A673 (cell line): ENCODE data around the gene PLCL1. TPM values are rescaled to one million over a fixed set of nuclear protein-coding genes. Genes with fewer than 3 reads are reported as not detected.

Experiments used
- BruUV-seq: library from RNA; stranded (reverse); fragments of 400-500 nt; replicated peaks from 2 replicates; lab custom pipeline; 2021; lab: Mats Ljungman, UMichigan
- CTCF ChIA-PET: fragments of 300-600 bp; sonication (Branson Sonifier 250); formaldehyde crosslinking; loops from one replicate; lab custom pipeline; 2022; ENCODE audit warnings: antibody characterized with exemption; lab: Charles Lee
- POLR2A ChIA-PET: fragments of 300-600 bp; sonication (Branson Sonifier 250); formaldehyde crosslinking; loops from one replicate; lab custom pipeline; 2022; ENCODE audit warnings: antibody characterized with exemption; ENCODE audit not compliant: low non-redundant PET; lab: Charles Lee
- DNase-seq: peaks from one replicate; pipeline ENCODE4 v3.0.0-alpha.2; 2015; ENCODE audit warnings: low spot score
- H3K27ac ChIP-seq: fragments of 200-600 bp; sonication (generic); 2 replicates; pipeline ENCODE4 v1.5.1; 2016; ENCODE audit warnings: mixed run types, low read depth, mild to moderate bottlenecking, mixed read lengths, antibody characterized with exemption, low read length; ENCODE audit not compliant: poor library complexity, severe bottlenecking
- H3K27me3 ChIP-seq: fragments of 200-600 bp; sonication (generic); replicated peaks from 2 replicates; pipeline ENCODE4 v1.6.1; 2017; ENCODE audit warnings: mixed run types, low read depth, mild to moderate bottlenecking, mixed read lengths, antibody characterized with exemption, low read length; ENCODE audit not compliant: insufficient read depth, poor library complexity
- H3K36me3 ChIP-seq: fragments of 200-600 bp; sonication (generic); 2 replicates; pipeline ENCODE4 v1.6.1; 2016; ENCODE audit warnings: mixed run types, mild to moderate bottlenecking, mixed read lengths, antibody characterized with exemption, low read length; ENCODE audit not compliant: insufficient read depth, poor library complexity, severe bottlenecking
- H3K4me1 ChIP-seq: fragments of 200-600 bp; sonication (generic); 2 replicates; pipeline ENCODE4 v1.6.1; 2017; ENCODE audit warnings: mixed run types, mild to moderate bottlenecking, mixed read lengths, antibody characterized with exemption, low read length; ENCODE audit not compliant: insufficient read depth, poor library complexity, severe bottlenecking
- H3K4me3 ChIP-seq: fragments of 200-600 bp; sonication (generic); 2 replicates; pipeline ENCODE4 v1.5.1; 2016; ENCODE audit warnings: low read depth, mixed run types, mild to moderate bottlenecking, mixed read lengths, low read length; ENCODE audit not compliant: poor library complexity, severe bottlenecking
- H3K9me3 ChIP-seq: fragments of 200-600 bp; sonication (generic); 2 replicates; pipeline ENCODE4 v1.6.1; 2016; ENCODE audit warnings: mixed run types, low read depth, mild to moderate bottlenecking, mixed read lengths, antibody characterized with exemption, low read length; ENCODE audit not compliant: poor library complexity, severe bottlenecking
- CTCF ChIP-seq: fragments of 300-800, 200-600 bp; sonication (generic); conservative IDR thresholded peaks from 2 replicates; pipeline ENCODE4 v1.5.1; 2017; ENCODE audit warnings: low read depth, mild to moderate bottlenecking, antibody characterized with exemption, low read length, moderate library complexity, mixed read lengths
- EZH2 ChIP-seq: fragments of 200-600 bp; sonication (generic); IDR thresholded peaks from 2 replicates; pipeline ENCODE4 v1.6.1; 2017; ENCODE audit warnings: borderline replicate concordance, low read depth, mild to moderate bottlenecking, mixed read lengths, antibody characterized with exemption, low read length; ENCODE audit not compliant: poor library complexity, severe bottlenecking
- intact Hi-C: fragments of 100-400 bp; cut with micrococcal nuclease; formaldehyde crosslinking; loops from one replicate; pipeline ENCODE4 v1.10.0; 2022; ENCODE audit not compliant: unreplicated experiment
- total RNA-seq: library from RNA; stranded (reverse); gene quantifications from 2 replicates; pipeline ENCODE4 v1.2.3, GENCODE V29; 2021

PLCL1 gene
- total RNA-seq, 1 experiment from 2014 or later = not detected

- intact Hi-C loops = no loop called here
- no peak overlapping the region for H3K27ac ChIP-seq
- TF ChIP-seq EZH2 (no peak), CTCF (no peak)
- no peaks in the 10 kb centered on the region for H3K9me3 ChIP-seq
- H3K4me1 ChIP-seq = no peaks in the 10 kb centered on the region
- POLR2A ChIA-PET = no interaction called here
- CTCF ChIA-PET = no interaction called here
- no TSS peak for BruUV-seq
- no peaks in the 10 kb centered on the region for H3K36me3 ChIP-seq
- H3K4me3 ChIP-seq = no peak overlapping the region
- no peaks in the 10 kb centered on the region for H3K27me3 ChIP-seq
- DNase-seq = no peak
Observed at GRCh38 chr2:197908156-197908555, 103.8 kb downstream of the PLCL1 start.

GRCh38 chr2:197908990-197909776 is 104.8 kb downstream of the PLCL1 start:
- TF ChIP-seq CTCF (no peak), EZH2 (no peak)

GRCh38 chr2:197911667-197912066 is 107.3 kb downstream of the PLCL1 start:
- TF ChIP-seq CTCF (no peak), EZH2 (no peak)
- no peak overlapping the region for H3K27ac ChIP-seq
- DNase-seq = no peak
- CTCF ChIA-PET = no interaction called here
- BruUV-seq = no TSS peak
- intact Hi-C loops = no loop called here
- no peaks in the 10 kb centered on the region for H3K9me3 ChIP-seq
- POLR2A ChIA-PET = no interaction called here
- H3K4me1 ChIP-seq = no peaks in the 10 kb centered on the region
- no peak overlapping the region for H3K4me3 ChIP-seq
- no peaks in the 10 kb centered on the region for H3K36me3 ChIP-seq
- H3K27me3 ChIP-seq = no peaks in the 10 kb centered on the region

More at GRCh38 chr2:197908990-197909776, 104.8 kb downstream of the PLCL1 start:
- Histone ChIP-seq H3K9me3 (no peaks in the 10 kb centered on the region), H3K36me3 (no peaks in the 10 kb centered on the region), H3K27me3 (no peaks in the 10 kb centered on the region), H3K4me1 (no peaks in the 10 kb centered on the region), H3K4me3 (no peak overlapping the region), H3K27ac (no peak overlapping the region)
- CTCF ChIA-PET = no interaction called here
- no peak for DNase-seq
- no TSS peak for BruUV-seq
- POLR2A ChIA-PET = interaction anchor here (0.7 kb wide), 1 partner anchor 1641 kb away, joined by 6 read pairs; no protein-coding TSS in a partner anchor
- intact Hi-C loops = no loop called here
